Regular cardiac myocyte (primary cell): Measurements from ENCODE around the gene SLC22A9. TPM values are rescaled to one million over a fixed set of nuclear protein-coding genes. Genes with fewer than 3 reads are reported as not detected.

Source experiments
- total RNA-seq: library from RNA; depleted of rRNA; stranded (reverse); fragments of >200 nt; gene quantifications from 2 replicates; pipeline ENCODE4 v1.2.3, GENCODE V29; 2014

Gene SLC22A9
- total RNA-seq = not detected in 2 replicates

DNA sequence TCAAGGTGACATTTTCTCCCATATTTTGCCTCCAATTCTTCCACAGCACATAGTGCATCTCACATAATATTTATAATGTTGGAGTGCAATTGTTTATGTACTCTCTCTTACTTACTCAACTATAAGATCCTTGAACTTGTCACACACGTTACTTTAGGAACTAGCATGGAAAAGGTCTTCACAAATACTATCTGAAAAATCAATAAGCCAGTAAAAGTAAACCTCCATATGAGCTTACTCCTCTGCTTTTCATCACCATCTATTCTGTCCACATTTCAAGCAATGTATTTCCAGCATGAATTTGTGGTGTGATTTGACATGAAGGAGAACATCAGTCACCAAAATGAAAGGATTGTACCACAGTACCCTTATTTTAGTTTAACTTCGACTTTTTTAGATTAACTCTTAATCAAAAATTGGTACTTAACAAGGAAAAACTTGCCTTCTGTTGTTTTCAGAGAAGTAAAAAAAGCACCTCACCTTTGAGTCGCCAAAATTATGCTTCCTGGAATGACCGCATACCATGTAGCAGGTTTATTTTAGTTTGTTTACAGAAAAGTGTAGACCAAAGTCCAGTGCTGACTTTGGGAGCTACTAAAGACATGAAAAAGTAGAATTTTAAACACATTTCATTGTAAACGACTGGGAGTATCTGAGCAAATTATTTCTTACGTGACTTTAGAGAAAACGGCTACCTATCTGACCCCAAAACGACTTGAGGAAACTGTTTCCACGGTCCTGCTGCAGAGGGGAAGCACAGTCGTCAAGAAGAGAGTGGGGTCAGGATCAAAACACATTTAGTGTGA, at the start of gene SLC22A9:
SLC22A9 (plus strand) TSS at position 621 of the 806 bp plus-strand sequence. CDS start 272 bp downstream, outside the sequence.

Other genes starting within 250 kb of the SLC22A9 start
- gene SLC22A24, start 225.6 kb upstream of the SLC22A9 start, total RNA-seq = not detected in 2 replicates
- not detected in 2 replicates for gene SLC22A25, start 126.2 kb upstream of the SLC22A9 start, total RNA-seq
- gene PLAAT5, start 121.4 kb downstream of the SLC22A9 start, total RNA-seq = not detected in 2 replicates
- gene LGALS12, start 136.3 kb downstream of the SLC22A9 start, total RNA-seq = not detected in 2 replicates
- gene PLAAT4, start 167.0 kb downstream of the SLC22A9 start, total RNA-seq = 10.0 and 13.2 TPM in 2 replicates
- gene PLAAT2, start 193.6 kb downstream of the SLC22A9 start, total RNA-seq = not detected in 2 replicates
- 9.0 and 24.2 TPM in 2 replicates for gene PLAAT3, start 244.6 kb downstream of the SLC22A9 start, total RNA-seq